NT2/D1 (cell line): ENCODE measurements around the gene TRIM25.

Experiments
- DNase-seq: peaks from one replicate; pipeline ENCODE4 v3.0.0-alpha.2; 2011; ENCODE audit warnings: low read depth, low spot score
- H3K27me3 ChIP-seq: 2 replicates; pipeline ENCODE4 v1.6.0; 2011; ENCODE audit warnings: mild to moderate bottlenecking; ENCODE audit not compliant: insufficient read length, insufficient read depth
- H3K36me3 ChIP-seq: 2 replicates; pipeline ENCODE4 v1.6.1; 2011; ENCODE audit warnings: mild to moderate bottlenecking, low read length, mixed read lengths; ENCODE audit not compliant: insufficient read depth, insufficient read length
- H3K4me1 ChIP-seq: 2 replicates; pipeline ENCODE4 v1.5.1; 2011; ENCODE audit not compliant: insufficient read depth, insufficient read length
- H3K4me3 ChIP-seq: 2 replicates; pipeline ENCODE4 v1.5.1; 2011; ENCODE audit warnings: low read depth; ENCODE audit not compliant: insufficient read length
- H3K9ac ChIP-seq: 2 replicates; pipeline ENCODE4 v1.6.0; 2011; ENCODE audit warnings: low read depth; ENCODE audit not compliant: insufficient read length
- H3K9me3 ChIP-seq: 2 replicates; pipeline ENCODE4 v1.5.1; 2011; ENCODE audit warnings: mild to moderate bottlenecking, low read length; ENCODE audit not compliant: insufficient read depth
- SUZ12 ChIP-seq: IDR thresholded peaks from 2 replicates; pipeline ENCODE4 v1.6.1; 2011; ENCODE audit not compliant: insufficient read length, insufficient read depth; ENCODE audit errors: extremely low read depth
- YY1 ChIP-seq: IDR thresholded peaks from 2 replicates; pipeline ENCODE4 v1.6.1; 2011; ENCODE audit not compliant: insufficient read length, insufficient read depth
- ZNF274 ChIP-seq: IDR thresholded peaks from 2 replicates; pipeline ENCODE4 v1.6.1; 2011; ENCODE audit warnings: mild to moderate bottlenecking, low read depth, low read length

Gene TRIM25

GRCh38 chr17:56850591-56850990 lies 63.3 kb downstream of the TRIM25 start:
- H3K9me3 ChIP-seq = no peaks in the 10 kb centered on the region
- TF ChIP-seq SUZ12 (no peak), YY1 (no peak), ZNF274 (no peak)
- no peak for DNase-seq
- no peak overlapping the region for H3K4me3 ChIP-seq
- H3K9ac ChIP-seq = no peak overlapping the region
- no peaks in the 10 kb centered on the region for H3K4me1 ChIP-seq
- H3K27me3 ChIP-seq = no peaks in the 10 kb centered on the region
- H3K36me3 ChIP-seq = peaks cover 38% of the 10 kb centered on the region

GRCh38 chr17:56849131-56849530 lies 64.7 kb downstream of the TRIM25 start:
- Histone ChIP-seq H3K4me1 (no peaks in the 10 kb centered on the region), H3K36me3 (peaks cover 38% of the 10 kb centered on the region), H3K27me3 (no peaks in the 10 kb centered on the region), H3K9me3 (no peaks in the 10 kb centered on the region), H3K4me3 (no peak overlapping the region), H3K9ac (no peak overlapping the region)
- no peak for DNase-seq
- no peak for TF ChIP-seq SUZ12
- no peak for TF ChIP-seq YY1
- TF ChIP-seq ZNF274 = no peak

GRCh38 chr17:56847106-56847505 lies 66.7 kb downstream of the TRIM25 start:
- Histone ChIP-seq H3K4me1 (no peaks in the 10 kb centered on the region), H3K9ac (no peak overlapping the region), H3K27me3 (no peaks in the 10 kb centered on the region), H3K9me3 (no peaks in the 10 kb centered on the region), H3K4me3 (no peak overlapping the region), H3K36me3 (peaks cover 35% of the 10 kb centered on the region)
- no peak for DNase-seq
- no peak for TF ChIP-seq SUZ12
- no peak for TF ChIP-seq ZNF274
- TF ChIP-seq YY1 = no peak

- Histone ChIP-seq H3K36me3 (peaks cover 31% of the 10 kb centered on the region), H3K27me3 (no peaks in the 10 kb centered on the region), H3K4me3 (no peak overlapping the region), H3K9ac (no peak overlapping the region), H3K9me3 (no peaks in the 10 kb centered on the region), H3K4me1 (no peaks in the 10 kb centered on the region)
- DNase-seq = no peak
- no peak for TF ChIP-seq YY1
- TF ChIP-seq SUZ12 = no peak
- TF ChIP-seq ZNF274 = no peak
These were observed 67.9 kb downstream of the TRIM25 start for GRCh38 chr17:56845934-56846333.

- Histone ChIP-seq H3K27me3 (no peaks in the 10 kb centered on the region), H3K9me3 (no peaks in the 10 kb centered on the region), H3K9ac (no peak overlapping the region), H3K4me1 (no peaks in the 10 kb centered on the region), H3K4me3 (no peak overlapping the region), H3K36me3 (peaks cover 17% of the 10 kb centered on the region)
- TF ChIP-seq SUZ12 (no peak), YY1 (no peak), ZNF274 (no peak)
- DNase-seq = no peak
These were observed 71.3 kb downstream of the TRIM25 start for GRCh38 chr17:56842577-56842976.

- DNase-seq = no peak
- H3K9me3 ChIP-seq = no peaks in the 10 kb centered on the region
- peaks cover 19% of the 10 kb centered on the region for H3K36me3 ChIP-seq
- TF ChIP-seq SUZ12 = no peak
- TF ChIP-seq ZNF274 = no peak
- TF ChIP-seq YY1 = no peak
- H3K4me1 ChIP-seq = peaks cover 7% of the 10 kb centered on the region
- H3K27me3 ChIP-seq = peaks cover 14% of the 10 kb centered on the region
- no peak overlapping the region for H3K4me3 ChIP-seq
- no peak overlapping the region for H3K9ac ChIP-seq
These were observed 75.2 kb downstream of the TRIM25 start for GRCh38 chr17:56838687-56839086.
